Measurements from ENCODE around the gene MEDAG. TPM values are rescaled to one million over a fixed set of nuclear protein-coding genes. Genes with fewer than 3 reads are reported as not detected.

The MEDAG gene
- total RNA-seq, 1 donor from 2014 or later: not detected

- intact Hi-C loops (cut with micrococcal nuclease): no loop called here
These were observed 33.2 kb upstream of the MEDAG start for GRCh38 chr13:30872685-30873461.

GRCh38 chr13:30873499-30873898 lies 32.6 kb upstream of the MEDAG start:
- intact Hi-C loops (cut with micrococcal nuclease): no loop called here

GRCh38 chr13:30874111-30874510 lies 32.0 kb upstream of the MEDAG start:
- intact Hi-C loops (cut with micrococcal nuclease): no loop called here

- intact Hi-C loops (cut with micrococcal nuclease): no loop called here
These were observed 31.5 kb upstream of the MEDAG start for GRCh38 chr13:30874561-30874960.

- intact Hi-C loops (cut with micrococcal nuclease): no loop called here
These were observed 28.7 kb upstream of the MEDAG start for GRCh38 chr13:30877335-30877734.

- intact Hi-C loops (cut with micrococcal nuclease): no loop called here
These were observed 25.8 kb upstream of the MEDAG start for GRCh38 chr13:30880151-30880855.

GRCh38 chr13:30880856-30881155 lies 25.3 kb upstream of the MEDAG start:
- intact Hi-C loops (cut with micrococcal nuclease): no loop called here

- intact Hi-C loops (cut with micrococcal nuclease): no loop called here
These were observed 24.9 kb upstream of the MEDAG start for GRCh38 chr13:30881191-30881651.

GRCh38 chr13:30882026-30882850 lies 23.8 kb upstream of the MEDAG start:
- intact Hi-C loops (cut with micrococcal nuclease): no loop called here

- intact Hi-C loops (cut with micrococcal nuclease): no loop called here
These were observed 22.9 kb upstream of the MEDAG start for GRCh38 chr13:30882996-30883766.

- intact Hi-C loops (cut with micrococcal nuclease): no loop called here
These were observed 21.5 kb upstream of the MEDAG start for GRCh38 chr13:30884543-30884942.

GRCh38 chr13:30889196-30889690 lies 16.8 kb upstream of the MEDAG start:
- intact Hi-C loops (cut with micrococcal nuclease): no loop called here

GRCh38 chr13:30892966-30893365 lies 13.1 kb upstream of the MEDAG start:
- intact Hi-C loops (cut with micrococcal nuclease): no loop called here

GRCh38 chr13:30895773-30896172 lies 10.3 kb upstream of the MEDAG start:
- intact Hi-C loops (cut with micrococcal nuclease): no loop called here

- intact Hi-C loops (cut with micrococcal nuclease): no loop called here
These were observed 8.0 kb upstream of the MEDAG start for GRCh38 chr13:30898070-30898469.

- intact Hi-C loops (cut with micrococcal nuclease): no loop called here
These were observed 7.3 kb upstream of the MEDAG start for GRCh38 chr13:30898678-30899241.

GRCh38 chr13:30900436-30900835 lies 5.6 kb upstream of the MEDAG start:
- intact Hi-C loops (cut with micrococcal nuclease): no loop called here

- intact Hi-C loops (cut with micrococcal nuclease): no loop called here
These were observed 4.9 kb upstream of the MEDAG start for GRCh38 chr13:30900952-30901749.

- intact Hi-C loops (cut with micrococcal nuclease): no loop called here
These were observed 2.0 kb upstream of the MEDAG start for GRCh38 chr13:30904043-30904442.
